Measurements from ENCODE around the gene SORCS2. TPM values are rescaled to one million over a fixed set of nuclear protein-coding genes. Genes with fewer than 3 reads are reported as not detected.

SORCS2 gene
- total and polyA plus RNA-seq, 12 donors = 0.25 to 5.4 (median 2.2) TPM

DNA sequence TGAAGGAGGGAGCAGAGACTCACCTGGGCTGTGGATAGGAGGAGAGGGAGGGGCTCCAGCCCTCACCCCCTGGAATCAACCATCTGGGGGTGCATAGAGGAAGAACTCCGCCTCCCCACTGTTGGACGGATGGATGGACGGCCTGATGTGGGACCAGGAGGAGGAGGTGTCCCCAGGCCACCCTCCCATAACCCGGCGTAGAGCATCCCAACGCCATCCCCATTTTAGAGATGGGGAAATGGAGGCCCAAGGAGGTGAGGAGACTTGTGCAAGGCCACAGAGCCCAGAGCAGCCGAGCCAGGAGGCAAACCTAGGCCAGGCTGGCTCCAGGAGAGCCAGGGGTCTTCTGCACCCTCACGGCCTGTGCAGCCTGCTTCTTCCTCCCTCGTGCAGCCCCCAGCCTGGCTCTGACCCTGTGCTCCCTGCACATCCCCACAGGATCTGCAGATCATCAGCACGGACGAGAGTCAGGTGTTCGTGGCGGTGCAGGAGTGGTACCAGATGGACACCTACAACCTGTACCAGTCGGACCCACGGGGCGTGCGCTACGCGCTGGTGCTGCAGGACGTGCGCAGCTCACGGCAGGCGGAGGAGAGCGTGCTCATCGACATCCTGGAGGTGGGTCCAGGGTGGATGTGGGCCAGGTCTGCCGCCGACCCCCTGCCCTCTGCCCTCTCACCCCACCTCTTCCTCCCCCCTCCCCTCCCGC, 483.4 kb downstream of the SORCS2 start:
- no peaks in the 10 kb centered on the region for H3K36me3 ChIP-seq
- peaks cover 0 to 33% (median 6%) of the 10 kb centered on the region in 7 donors for H3K27me3 ChIP-seq
- intact Hi-C loops (cut with DNase I) = no loop called here
- 83 to 86% methylated on average over 28 of the region's 28 CpGs for WGBS, 2 donors
- no peak for DNase-seq
- H3K9me3 ChIP-seq = peaks cover 0 to 11% (median 0%) of the 10 kb centered on the region in 11 donors
- H3K4me1 ChIP-seq = peaks cover 0 to 4% (median 0%) of the 10 kb centered on the region in 9 donors
- TF ChIP-seq, protein P1, sequence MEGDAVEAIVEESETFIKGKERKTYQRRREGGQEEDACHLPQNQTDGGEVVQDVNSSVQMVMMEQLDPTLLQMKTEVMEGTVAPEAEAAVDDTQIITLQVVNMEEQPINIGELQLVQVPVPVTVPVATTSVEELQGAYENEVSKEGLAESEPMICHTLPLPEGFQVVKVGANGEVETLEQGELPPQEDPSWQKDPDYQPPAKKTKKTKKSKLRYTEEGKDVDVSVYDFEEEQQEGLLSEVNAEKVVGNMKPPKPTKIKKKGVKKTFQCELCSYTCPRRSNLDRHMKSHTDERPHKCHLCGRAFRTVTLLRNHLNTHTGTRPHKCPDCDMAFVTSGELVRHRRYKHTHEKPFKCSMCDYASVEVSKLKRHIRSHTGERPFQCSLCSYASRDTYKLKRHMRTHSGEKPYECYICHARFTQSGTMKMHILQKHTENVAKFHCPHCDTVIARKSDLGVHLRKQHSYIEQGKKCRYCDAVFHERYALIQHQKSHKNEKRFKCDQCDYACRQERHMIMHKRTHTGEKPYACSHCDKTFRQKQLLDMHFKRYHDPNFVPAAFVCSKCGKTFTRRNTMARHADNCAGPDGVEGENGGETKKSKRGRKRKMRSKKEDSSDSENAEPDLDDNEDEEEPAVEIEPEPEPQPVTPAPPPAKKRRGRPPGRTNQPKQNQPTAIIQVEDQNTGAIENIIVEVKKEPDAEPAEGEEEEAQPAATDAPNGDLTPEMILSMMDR (IDR thresholded peaks at IDR 0.05) = no peak
- ATAC-seq = no peak
- H3K4me3 ChIP-seq = no peak overlapping the region
- no peak overlapping the region for H3K27ac ChIP-seq

DNA sequence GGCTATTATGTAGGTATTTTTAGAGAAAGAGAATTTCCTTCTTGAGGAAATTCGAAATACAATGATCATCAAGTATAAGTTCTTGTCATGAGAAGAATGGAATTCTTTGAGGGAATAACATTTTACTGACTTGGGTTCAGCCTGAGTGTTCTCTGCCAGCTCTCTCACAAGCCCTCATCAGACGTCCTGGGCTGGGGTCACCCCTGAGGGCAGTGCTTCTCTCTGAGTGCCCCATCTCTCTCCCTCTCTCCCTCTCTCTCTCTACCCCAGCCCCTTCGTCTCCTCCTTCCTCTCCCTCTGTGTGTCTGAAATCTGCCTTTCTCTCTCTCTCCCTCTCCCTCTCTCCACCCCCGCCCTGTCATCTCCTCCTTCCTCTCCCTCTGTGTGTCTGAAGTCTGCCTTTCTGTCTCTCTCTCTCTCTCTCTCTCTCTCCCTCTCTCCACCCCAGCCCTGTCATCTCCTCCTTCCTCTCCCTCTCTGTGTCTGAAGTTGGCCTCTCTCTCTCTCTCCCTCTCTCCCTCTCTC, 484.1 kb downstream of the SORCS2 start:
- Histone ChIP-seq H3K4me1 (peaks cover 0 to 4% (median 0%) of the 10 kb centered on the region in 9 donors), H3K4me3 (no peak overlapping the region), H3K9me3 (peaks cover 0 to 11% (median 0%) of the 10 kb centered on the region in 11 donors), H3K27me3 (peaks cover 0 to 33% (median 6%) of the 10 kb centered on the region in 7 donors), H3K36me3 (no peaks in the 10 kb centered on the region), H3K27ac (no peak overlapping the region)
- TF ChIP-seq, protein P1 (IDR thresholded peaks at IDR 0.05) = no peak
- WGBS, 2 donors = 35 to 38% methylated on average over 4 of the region's 4 CpGs
- peak in 2 of 8 donors; percentile 23 to 32 for ATAC-seq
- no peak for DNase-seq
- intact Hi-C loops (cut with DNase I) = no loop called here

DNA sequence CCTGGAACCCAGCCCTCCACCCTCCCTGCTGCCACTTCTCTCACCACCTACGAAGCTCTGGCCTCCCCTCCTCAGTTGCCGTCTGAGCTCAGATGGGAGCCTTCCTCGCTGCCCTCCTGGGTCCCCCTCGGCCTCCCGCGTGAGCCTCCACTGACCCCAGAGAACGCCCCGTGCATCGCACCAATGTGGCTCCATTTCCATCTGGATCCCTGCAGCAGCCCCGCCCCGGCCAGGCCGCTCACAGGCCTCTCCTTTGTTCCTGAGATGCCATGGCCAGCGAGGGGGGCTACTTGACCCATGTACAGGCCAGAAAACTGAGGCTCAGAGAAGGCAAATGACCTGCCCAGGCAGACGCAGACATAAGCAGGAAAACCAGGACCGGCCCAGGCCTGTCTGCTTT, 484.7 kb downstream of the SORCS2 start:
- DNase-seq (no peak), ATAC-seq (no peak)
- TF ChIP-seq, protein P1 (IDR thresholded peaks at IDR 0.05) = no peak
- Histone ChIP-seq H3K27me3 (peaks cover 0 to 33% (median 6%) of the 10 kb centered on the region in 7 donors), H3K4me3 (no peak overlapping the region), H3K4me1 (peaks cover 0 to 4% (median 0%) of the 10 kb centered on the region in 9 donors), H3K36me3 (no peaks in the 10 kb centered on the region), H3K27ac (no peak overlapping the region), H3K9me3 (peaks cover 0 to 14% (median 0%) of the 10 kb centered on the region in 11 donors)
- intact Hi-C loops (cut with DNase I) = no loop called here
- WGBS, 2 donors = 79 to 87% methylated on average over 15 of the region's 15 CpGs

DNA sequence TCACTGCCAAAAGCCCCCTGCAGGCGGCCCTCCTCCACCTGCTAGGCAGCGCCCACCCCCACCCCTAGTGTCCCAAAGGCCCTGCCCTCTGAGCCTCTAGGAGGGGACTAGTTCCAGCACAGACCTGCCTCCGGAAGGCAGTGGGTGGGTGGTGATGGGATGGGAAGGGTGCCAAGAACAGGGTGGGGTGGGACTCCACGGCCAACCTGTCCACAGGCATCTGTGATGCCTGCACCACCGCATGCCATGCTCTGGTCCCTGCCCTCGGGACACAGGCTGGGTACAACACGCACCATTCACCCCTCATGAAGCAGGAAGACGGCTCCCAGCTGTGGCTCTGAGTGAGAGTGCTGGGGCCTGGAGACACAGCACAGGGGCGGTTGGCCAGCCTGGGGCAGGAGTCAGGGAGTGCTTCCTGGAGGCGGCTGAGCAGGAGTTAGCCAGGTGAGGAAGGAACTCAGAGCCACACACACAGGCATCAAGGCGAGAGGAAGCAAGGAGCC, 485.5 kb downstream of the SORCS2 start:
- H3K9me3 ChIP-seq = peaks cover 0 to 22% (median 0%) of the 10 kb centered on the region in 11 donors
- TF ChIP-seq, protein P1 (IDR thresholded peaks at IDR 0.05) = no peak
- intact Hi-C loops (cut with DNase I) = no loop called here
- 61 to 76% methylated on average over 11 of the region's 11 CpGs for WGBS, 2 donors
- no peaks in the 10 kb centered on the region for H3K36me3 ChIP-seq
- peaks cover 0 to 33% (median 6%) of the 10 kb centered on the region in 7 donors for H3K27me3 ChIP-seq
- peaks cover 0 to 4% (median 0%) of the 10 kb centered on the region in 9 donors for H3K4me1 ChIP-seq
- no peak overlapping the region for H3K27ac ChIP-seq
- H3K4me3 ChIP-seq = no peak overlapping the region
- DNase-seq (no peak), ATAC-seq (no peak)
